T47D (cell line): ENCODE data around the gene ANGPTL8.
A peak's percentile ranks its signal among the peaks of the same experiment; 100 is the strongest.

Experiments
- DNase-seq, 2 experiments: peaks; one replicate each; pipeline versions ENCODE4 v3.0.0 to v3.0.0-alpha.2; 2011 to 2012; ENCODE audit warnings: low read depth in 1 of 2, low spot score in 1 of 2
- JUND ChIP-seq: IDR thresholded peaks from 2 replicates; pipeline ENCODE4 v1.6.1; 2012; ENCODE audit warnings: low read depth
- in situ Hi-C: cut with HindIII; loops from 2 replicates; pipeline ENCODE4 v1.10.0; 2016; ENCODE audit warnings: low sequenced_read_pairs, low pct_unique_long_range_greater_than_20kb

ANGPTL8 gene

DNA sequence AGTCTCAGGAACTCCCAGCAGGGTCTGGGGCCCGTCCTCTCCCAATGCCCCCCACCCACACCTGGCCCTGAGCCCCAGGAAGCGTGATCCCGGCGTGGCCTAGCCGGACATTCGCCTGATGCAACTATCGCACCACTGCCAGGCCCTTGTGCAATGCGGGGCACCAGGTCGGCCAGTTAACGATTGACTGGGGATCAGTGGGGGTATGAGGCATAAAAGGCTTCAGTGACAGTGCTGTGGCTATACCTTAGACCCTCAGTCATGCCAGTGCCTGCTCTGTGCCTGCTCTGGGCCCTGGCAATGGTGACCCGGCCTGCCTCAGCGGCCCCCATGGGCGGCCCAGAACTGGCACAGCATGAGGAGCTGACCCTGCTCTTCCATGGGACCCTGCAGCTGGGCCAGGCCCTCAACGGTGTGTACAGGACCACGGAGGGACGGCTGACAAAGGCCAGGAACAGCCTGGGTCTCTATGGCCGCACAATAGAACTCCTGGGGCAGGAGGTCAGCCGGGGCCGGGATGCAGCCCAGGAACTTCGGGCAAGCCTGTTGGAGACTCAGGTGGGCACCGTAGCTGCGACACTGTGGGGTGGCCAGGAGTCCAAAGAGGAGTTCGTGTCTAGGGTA lies at the start of gene ANGPTL8:
Gene ANGPTL8 (plus strand): TSS at position 243 of the 624 bp plus-strand sequence. CDS start 19 bp downstream, at position 262.
- in situ Hi-C loops: no loop called here
- no peak for TF ChIP-seq JUND
- DNase-seq: no peak

DNA sequence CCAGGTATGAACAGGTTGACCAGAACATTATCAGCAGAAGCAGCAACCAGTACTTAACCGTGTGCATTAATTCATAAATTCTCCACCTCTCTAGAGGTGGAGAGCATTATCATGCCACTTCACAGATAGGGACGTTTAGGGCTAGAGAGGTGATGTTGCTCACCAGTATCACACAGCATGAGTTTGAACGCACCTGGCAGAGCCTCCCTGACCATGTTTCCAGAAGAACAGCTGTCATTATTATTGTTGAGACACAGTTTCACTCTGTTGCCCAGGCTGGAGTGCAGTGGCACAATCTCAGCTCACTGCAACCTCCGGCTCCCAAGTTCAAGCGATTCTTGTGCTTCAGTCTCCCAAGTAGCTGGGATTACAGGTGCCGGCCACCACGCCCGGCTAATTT lies 48.9 kb upstream of the ANGPTL8 start:
- no peak for TF ChIP-seq JUND
- in situ Hi-C loops: no loop called here
- no peak for DNase-seq

GRCh38 chr19:11191273-11191755 lies 48.1 kb upstream of the ANGPTL8 start:
- in situ Hi-C loops: no loop called here
- peak in 1 of 2 experiments; percentile 32 for DNase-seq
- no peak for TF ChIP-seq JUND

DNA sequence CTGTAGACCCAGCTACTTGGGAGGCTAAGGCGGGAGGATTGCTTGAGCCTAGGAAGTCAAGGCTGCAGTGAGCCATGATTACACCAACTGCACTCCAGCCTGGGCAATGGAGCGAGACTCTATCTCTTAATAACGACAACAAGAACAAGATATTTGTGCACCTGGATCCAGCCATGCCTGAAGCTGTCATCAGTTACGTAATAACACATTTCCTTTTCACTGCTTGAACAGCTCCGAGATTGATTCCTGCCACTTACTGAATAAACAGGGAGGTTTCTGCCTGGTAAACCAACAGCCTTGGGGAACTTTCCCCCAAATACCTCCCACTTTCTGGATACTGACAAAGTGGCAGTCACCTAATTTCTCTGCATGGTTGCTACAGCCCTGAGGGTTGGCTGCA lies 47.5 kb upstream of the ANGPTL8 start:
- in situ Hi-C loops: no loop called here
- TF ChIP-seq JUND: no peak
- DNase-seq: no peak

DNA sequence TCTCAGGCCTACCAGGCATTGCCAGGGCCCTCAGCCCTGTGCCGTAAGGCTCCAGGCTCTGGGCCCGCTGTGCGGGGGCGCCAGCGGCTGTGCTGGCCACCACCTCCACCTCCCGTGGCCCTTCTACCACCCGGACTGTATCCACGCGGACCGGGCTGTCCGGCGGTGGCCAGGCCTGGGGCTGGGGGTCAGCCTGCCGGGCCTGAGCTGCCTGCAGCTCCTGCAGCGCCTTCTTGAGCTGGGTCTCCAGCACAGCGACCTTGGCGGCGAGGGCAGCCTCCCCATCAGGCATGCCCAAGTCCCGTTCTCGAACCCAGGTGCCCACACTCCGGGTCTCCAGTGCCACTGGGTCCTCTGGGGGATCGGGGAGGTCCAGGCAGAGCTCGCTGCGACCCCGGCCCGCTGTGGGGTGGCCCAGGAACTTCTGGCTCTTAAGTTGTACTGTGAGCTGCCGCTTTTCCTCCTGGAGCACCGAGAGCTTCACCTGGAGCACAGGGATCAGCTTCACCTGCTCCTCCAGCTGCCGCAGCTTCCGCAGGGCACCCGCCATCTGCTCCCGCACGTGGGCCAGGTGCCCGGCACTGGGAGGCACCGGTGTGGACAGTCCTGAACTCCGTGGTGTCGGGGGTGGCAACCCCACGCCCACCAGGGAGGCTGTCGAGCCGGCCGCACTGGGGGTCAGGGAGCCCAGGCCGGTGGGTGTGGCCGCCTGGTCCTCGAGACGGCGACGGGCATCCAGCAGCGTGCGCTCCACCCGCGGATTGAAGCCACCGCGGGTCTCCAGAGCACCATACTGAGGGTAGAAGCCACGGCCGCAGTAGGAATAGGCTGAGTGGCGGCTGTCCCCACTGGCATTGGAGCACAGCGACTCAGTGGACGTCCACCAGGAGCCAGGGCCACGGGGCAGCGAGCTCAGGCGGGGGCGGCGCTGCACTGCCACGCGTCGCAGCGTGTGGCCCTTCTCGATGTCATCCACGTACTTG lies 46.2 kb upstream of the ANGPTL8 start:
- in situ Hi-C loops: no loop called here
- TF ChIP-seq JUND: no peak
- DNase-seq: no peak

DNA sequence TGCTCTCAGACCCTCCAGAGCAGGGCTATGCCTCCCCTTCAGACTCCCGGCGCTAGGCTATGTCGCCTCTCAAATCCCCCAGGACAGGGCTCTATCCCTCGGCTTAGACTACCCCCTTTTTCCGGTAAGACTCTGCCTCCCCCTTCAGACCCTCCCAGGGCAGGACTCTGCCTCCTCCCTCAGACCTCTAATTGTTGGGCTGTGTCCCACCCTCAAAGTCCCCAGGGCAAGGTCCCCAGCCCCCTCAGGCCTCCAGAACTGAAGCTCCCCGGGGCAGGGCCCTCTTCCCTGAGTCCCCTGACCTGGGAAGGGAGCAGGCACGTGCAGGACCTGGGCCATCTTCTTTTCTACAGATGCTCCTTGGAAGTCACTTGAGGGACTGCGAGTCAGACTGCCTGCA lies 45.2 kb upstream of the ANGPTL8 start:
- no peak for DNase-seq
- TF ChIP-seq JUND: no peak
- in situ Hi-C loops: no loop called here

- in situ Hi-C loops: no loop called here
- TF ChIP-seq JUND: no peak
- DNase-seq: no peak
Observed at GRCh38 chr19:11194656-11195558, 44.5 kb upstream of the ANGPTL8 start.

DNA sequence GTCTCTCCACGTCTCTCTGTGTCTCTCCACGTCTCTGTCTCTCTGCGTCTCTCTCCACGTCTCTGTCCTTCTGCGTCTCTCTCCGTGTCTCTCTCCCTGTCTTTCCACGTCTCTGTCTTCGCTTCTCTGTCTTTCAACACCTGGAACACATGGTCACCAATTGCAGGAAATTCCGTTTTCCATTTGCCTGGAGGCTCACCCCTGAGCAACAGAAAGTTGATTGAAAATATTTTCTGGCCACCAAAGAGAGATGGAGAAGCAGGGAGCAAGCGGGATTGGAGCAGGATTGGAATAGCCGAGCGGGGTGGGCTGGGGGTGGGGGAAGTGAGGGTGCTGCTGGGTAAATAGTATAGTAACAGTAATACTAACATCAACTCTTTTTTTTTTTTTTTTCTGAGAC lies 43.7 kb upstream of the ANGPTL8 start:
- no peak for TF ChIP-seq JUND
- in situ Hi-C loops: no loop called here
- no peak for DNase-seq

- in situ Hi-C loops: no loop called here
- TF ChIP-seq JUND: no peak
- DNase-seq: peak; percentile 18 to 47
Observed at GRCh38 chr19:11196406-11197287, 42.8 kb upstream of the ANGPTL8 start.

GRCh38 chr19:11197291-11198174 lies 41.9 kb upstream of the ANGPTL8 start, which contains the start of gene KANK2:
KANK2 (minus strand) TSS chr19:11197545; CDS start chr19:11194511, 3,034 bp downstream.
- no peak for TF ChIP-seq JUND
- in situ Hi-C loops: no loop called here

More at GRCh38 chr19:11197291-11198174, 41.9 kb upstream of the ANGPTL8 start, which contains the start of gene KANK2:
- peak; percentile 95 to 96 for DNase-seq
